Ectodermal cell (in vitro differentiated cells): ENCODE data around the gene ABHD8. TPM values are rescaled to one million over a fixed set of nuclear protein-coding genes. Genes with fewer than 3 reads are reported as not detected.

Experiments used
- H3K27ac ChIP-seq: 2 replicates; pipeline ENCODE4 v1.7.0; 2013; ENCODE audit warnings: mild to moderate bottlenecking, low read depth, low read length; ENCODE audit not compliant: insufficient read depth, poor library complexity, severe bottlenecking
- H3K27me3 ChIP-seq: 2 replicates; pipeline ENCODE4 v1.7.0; 2013; ENCODE audit warnings: mild to moderate bottlenecking, low read length; ENCODE audit not compliant: insufficient read depth, control insufficient read depth, poor library complexity, severe bottlenecking
- H3K36me3 ChIP-seq: one replicate; pipeline ENCODE4 v1.7.0; 2013; ENCODE audit warnings: low read length; ENCODE audit not compliant: control insufficient read depth, insufficient read depth
- H3K4me1 ChIP-seq: one replicate; pipeline ENCODE4 v1.7.0; 2013; ENCODE audit warnings: low read length; ENCODE audit not compliant: control insufficient read depth, insufficient read depth
- H3K4me3 ChIP-seq: 2 replicates; pipeline ENCODE4 v1.7.0; 2013; ENCODE audit warnings: low read depth, low read length, control low read depth; ENCODE audit not compliant: insufficient read depth
- H3K9me3 ChIP-seq: 2 replicates; pipeline ENCODE4 v1.7.0; 2013; ENCODE audit warnings: mild to moderate bottlenecking, low read length, moderate library complexity; ENCODE audit not compliant: control insufficient read depth
- WGBS, 2 experiments: methylation state at CpG; one replicate each; pipeline ENCODE4 v1.1.7; 2013; ENCODE audit warnings: missing lambda C conversion rate in 2 of 2; 5-methylcytosine and 5-hydroxymethylcytosine counted together
- polyA plus RNA-seq, 4 experiments: library from polyadenylated mRNA; stranded (reverse); fragments of 50-300 nt; gene quantifications; one replicate each; pipeline ENCODE4 v1.2.3, GENCODE V29; 2013

Gene ABHD8, protein sequence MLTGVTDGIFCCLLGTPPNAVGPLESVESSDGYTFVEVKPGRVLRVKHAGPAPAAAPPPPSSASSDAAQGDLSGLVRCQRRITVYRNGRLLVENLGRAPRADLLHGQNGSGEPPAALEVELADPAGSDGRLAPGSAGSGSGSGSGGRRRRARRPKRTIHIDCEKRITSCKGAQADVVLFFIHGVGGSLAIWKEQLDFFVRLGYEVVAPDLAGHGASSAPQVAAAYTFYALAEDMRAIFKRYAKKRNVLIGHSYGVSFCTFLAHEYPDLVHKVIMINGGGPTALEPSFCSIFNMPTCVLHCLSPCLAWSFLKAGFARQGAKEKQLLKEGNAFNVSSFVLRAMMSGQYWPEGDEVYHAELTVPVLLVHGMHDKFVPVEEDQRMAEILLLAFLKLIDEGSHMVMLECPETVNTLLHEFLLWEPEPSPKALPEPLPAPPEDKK
- 12.9 TPM for polyA plus RNA-seq (2013, experiment 1 of 4)
- 12.1 TPM for polyA plus RNA-seq (2013, experiment 2 of 4)
- 8.8 TPM for polyA plus RNA-seq (2013, experiment 3 of 4)
- 11.1 TPM for polyA plus RNA-seq (2013, experiment 4 of 4)

DNA sequence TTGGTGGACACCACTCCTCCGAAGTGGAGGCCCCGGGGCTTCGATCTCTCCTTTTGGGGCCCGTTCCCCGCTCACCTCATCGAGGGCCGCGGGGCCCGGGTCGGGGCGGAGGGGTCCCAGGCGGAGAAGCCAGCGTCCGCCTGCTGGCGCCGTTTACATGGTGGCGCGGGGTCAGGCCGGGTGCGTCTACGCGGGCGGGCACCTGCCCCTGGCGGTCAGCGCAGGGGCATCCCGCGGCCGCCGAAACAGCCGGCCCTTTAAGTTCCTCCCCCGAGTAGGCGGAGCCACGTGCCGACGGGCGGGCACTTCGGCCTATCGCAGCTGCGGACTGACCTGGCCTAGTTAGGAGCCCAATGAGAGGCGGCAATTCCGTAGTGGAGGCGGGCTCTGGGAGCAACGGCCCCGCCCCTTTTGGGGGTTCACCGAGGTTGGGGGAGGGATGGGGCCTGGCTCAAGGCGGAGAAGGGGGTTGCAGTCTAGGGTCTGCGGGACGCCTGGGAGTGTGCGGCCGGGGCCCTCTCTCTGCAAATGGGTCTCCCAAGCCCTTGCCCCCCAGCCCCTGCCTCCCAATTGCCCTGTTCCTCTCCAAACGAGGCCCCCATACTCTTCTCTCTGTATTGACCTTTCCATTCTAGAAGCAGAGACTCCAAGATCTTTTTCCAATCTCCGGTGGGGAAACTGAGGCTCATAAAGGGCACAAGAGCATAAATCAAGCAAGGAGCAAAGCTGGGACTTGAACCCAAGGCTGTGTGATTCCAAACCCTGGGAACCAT, at the start of gene ABHD8:
Gene ABHD8 (minus strand): TSS at position 259 of the 773 bp plus-strand sequence. CDS start 1,809 bp downstream, outside the sequence.
- H3K27ac ChIP-seq: no peak within 1 kb of the TSS
- WGBS, 2 experiments: 2 to 3% methylated on average over 52 of the region's 52 CpGs

GRCh38 chr19:17352608-17353280, 49.5 kb upstream of the ABHD8 start:
- Histone ChIP-seq H3K4me3 (no peak overlapping the region), H3K4me1 (no peaks in the 10 kb centered on the region), H3K27me3 (no peaks in the 10 kb centered on the region), H3K9me3 (no peaks in the 10 kb centered on the region), H3K36me3 (no peaks in the 10 kb centered on the region), H3K27ac (no peak overlapping the region)
- WGBS, 2 experiments: 77 to 79% methylated on average over 14 of the region's 14 CpGs

More for the DNA sequence above, at the start of gene ABHD8:
- Histone ChIP-seq H3K4me3 (peak within 1 kb of the TSS; percentile 67), H3K9me3 (no peaks in the 10 kb centered on the region), H3K36me3 (peaks cover 4% of the 10 kb centered on the region), H3K27me3 (no peaks in the 10 kb centered on the region), H3K4me1 (peaks cover 6% of the 10 kb centered on the region)

DNA sequence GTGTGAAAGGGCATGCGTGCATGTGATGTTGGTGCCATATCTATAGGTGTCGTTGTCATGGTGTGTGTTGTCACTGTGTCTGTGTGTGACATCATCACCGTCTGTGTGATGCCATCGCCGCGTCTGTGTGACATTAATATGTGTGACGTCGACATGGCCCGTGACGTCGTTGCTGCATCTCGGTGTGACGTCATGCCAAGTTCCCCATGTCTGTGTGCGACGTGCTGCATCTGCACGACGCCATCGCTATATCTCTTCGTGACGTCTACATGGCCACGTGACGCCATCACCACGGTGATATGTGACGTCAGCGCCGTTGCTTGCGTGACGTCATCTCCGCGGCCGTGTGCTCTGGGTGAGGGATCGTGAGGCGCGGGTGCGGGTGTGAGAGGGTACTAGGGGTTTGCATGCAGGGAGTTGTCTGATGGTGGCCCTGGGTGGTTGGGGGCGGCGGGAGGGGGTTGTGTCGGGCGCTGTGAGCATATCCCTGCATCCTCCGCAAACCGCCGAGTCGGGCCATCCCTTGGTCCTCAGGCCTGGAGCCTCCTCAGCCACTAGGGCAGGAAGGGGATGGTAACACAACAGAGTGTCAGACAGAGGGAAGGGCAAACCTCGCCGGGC, 48.7 kb upstream of the ABHD8 start:
- H3K27me3 ChIP-seq: no peaks in the 10 kb centered on the region
- H3K27ac ChIP-seq: no peak overlapping the region
- no peaks in the 10 kb centered on the region for H3K36me3 ChIP-seq
- 95 to 96% methylated on average over 45 of the region's 45 CpGs for WGBS, 2 experiments
- H3K4me1 ChIP-seq: no peaks in the 10 kb centered on the region
- H3K9me3 ChIP-seq: no peaks in the 10 kb centered on the region
- no peak overlapping the region for H3K4me3 ChIP-seq

GRCh38 chr19:17348700-17349099, 45.5 kb upstream of the ABHD8 start:
- Histone ChIP-seq H3K27ac (no peak overlapping the region), H3K4me1 (no peaks in the 10 kb centered on the region), H3K9me3 (no peaks in the 10 kb centered on the region), H3K4me3 (no peak overlapping the region), H3K27me3 (no peaks in the 10 kb centered on the region), H3K36me3 (no peaks in the 10 kb centered on the region)
- 14 to 15% methylated on average over 12 of the region's 12 CpGs for WGBS, 2 experiments

DNA sequence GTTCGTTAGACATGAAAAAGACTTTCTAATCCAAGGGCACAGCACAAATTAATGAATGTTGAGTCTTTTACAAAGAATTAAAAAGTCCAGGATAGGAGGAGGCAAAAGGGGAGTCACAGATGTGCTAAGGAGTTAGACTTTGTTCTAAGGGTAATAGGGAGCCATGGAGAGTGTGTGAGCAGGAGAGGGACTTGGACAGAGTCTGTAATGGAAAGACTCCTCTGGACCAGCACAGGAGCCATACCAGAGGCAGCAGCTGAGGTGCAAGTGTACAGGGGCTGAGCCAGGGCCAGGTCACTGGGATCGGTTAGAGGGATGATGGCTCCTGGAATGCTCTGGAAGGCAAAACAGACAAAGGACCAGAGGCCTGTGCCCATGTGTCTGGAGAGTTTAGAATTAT, 44.7 kb upstream of the ABHD8 start:
- no peak overlapping the region for H3K27ac ChIP-seq
- no peaks in the 10 kb centered on the region for H3K4me1 ChIP-seq
- H3K27me3 ChIP-seq: no peaks in the 10 kb centered on the region
- 90 to 91% methylated on average over 2 of the region's 2 CpGs for WGBS, 2 experiments
- no peaks in the 10 kb centered on the region for H3K9me3 ChIP-seq
- no peaks in the 10 kb centered on the region for H3K36me3 ChIP-seq
- no peak overlapping the region for H3K4me3 ChIP-seq

DNA sequence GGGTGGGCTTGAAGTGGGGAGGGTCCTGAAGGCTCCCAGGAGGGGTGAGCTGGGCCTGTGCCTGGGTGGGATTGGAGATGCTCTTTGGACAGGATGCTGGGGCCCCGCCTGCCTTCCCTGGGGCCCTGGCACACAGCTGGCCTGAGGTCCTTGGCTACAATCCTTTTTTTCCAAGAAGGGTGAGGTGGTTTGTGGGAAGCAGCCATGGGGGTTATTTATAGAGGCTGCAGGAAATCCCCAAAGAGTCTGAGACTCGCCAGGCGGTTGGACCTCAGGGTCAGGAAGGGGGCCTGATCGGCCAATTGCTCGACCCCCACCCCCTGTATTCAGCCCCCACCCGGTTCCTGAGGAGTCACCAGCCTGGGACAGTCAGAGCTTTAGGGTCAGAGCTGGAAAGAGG, 44.1 kb upstream of the ABHD8 start:
- Histone ChIP-seq H3K27ac (no peak overlapping the region), H3K4me1 (no peaks in the 10 kb centered on the region), H3K9me3 (no peaks in the 10 kb centered on the region), H3K36me3 (no peaks in the 10 kb centered on the region), H3K4me3 (no peak overlapping the region), H3K27me3 (no peaks in the 10 kb centered on the region)
- WGBS, 2 experiments: 68 to 74% methylated on average over 6 of the region's 6 CpGs

- no peaks in the 10 kb centered on the region for H3K27me3 ChIP-seq
- 22 to 23% methylated on average over 24 of the region's 24 CpGs for WGBS, 2 experiments
- no peaks in the 10 kb centered on the region for H3K36me3 ChIP-seq
- no peaks in the 10 kb centered on the region for H3K9me3 ChIP-seq
- H3K4me1 ChIP-seq: no peaks in the 10 kb centered on the region
- no peak overlapping the region for H3K27ac ChIP-seq
- H3K4me3 ChIP-seq: no peak overlapping the region
These were observed 43.0 kb upstream of the ABHD8 start for GRCh38 chr19:17346109-17346671.

- H3K27ac ChIP-seq: no peak overlapping the region
- no peaks in the 10 kb centered on the region for H3K9me3 ChIP-seq
- H3K4me3 ChIP-seq: no peak overlapping the region
- no peaks in the 10 kb centered on the region for H3K27me3 ChIP-seq
- H3K4me1 ChIP-seq: peaks cover 4% of the 10 kb centered on the region
- 93 to 95% methylated on average over 6 of the region's 7 CpGs for WGBS, 2 experiments
- no peaks in the 10 kb centered on the region for H3K36me3 ChIP-seq
These were observed 38.6 kb upstream of the ABHD8 start for GRCh38 chr19:17341845-17342244.

DNA sequence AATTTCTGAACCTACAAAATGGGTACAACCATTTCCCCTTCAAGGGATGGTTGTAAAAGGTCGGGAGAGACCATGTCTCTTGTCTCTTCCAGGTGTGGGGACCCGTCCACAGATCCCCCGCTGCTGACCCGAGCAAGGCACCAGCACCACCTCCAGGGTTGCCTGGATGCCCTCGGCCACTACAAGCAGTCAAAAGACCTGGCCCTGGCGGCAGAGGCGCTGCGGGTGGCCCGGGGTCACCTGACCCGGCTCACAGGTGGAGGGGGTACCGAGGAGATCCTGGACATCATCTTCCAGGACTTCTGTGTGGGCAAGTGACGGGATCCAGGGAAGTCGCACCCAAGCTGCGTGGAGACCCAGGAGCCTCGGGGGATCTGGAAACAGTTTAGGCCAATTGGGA, 38.2 kb upstream of the ABHD8 start:
- no peak overlapping the region for H3K4me3 ChIP-seq
- WGBS, 2 experiments: 94% methylated on average over 15 of the region's 15 CpGs
- no peaks in the 10 kb centered on the region for H3K27me3 ChIP-seq
- H3K9me3 ChIP-seq: no peaks in the 10 kb centered on the region
- H3K36me3 ChIP-seq: no peaks in the 10 kb centered on the region
- peaks cover 4% of the 10 kb centered on the region for H3K4me1 ChIP-seq
- no peak overlapping the region for H3K27ac ChIP-seq
